AG09309 (cell line): ENCODE data around the gene PRKCH.

ENCODE experiments used
- DNase-seq: peaks from one replicate; pipeline ENCODE4 v3.0.0-alpha.2; 2010; ENCODE audit warnings: low read depth
- H3K4me3 ChIP-seq: 2 replicates; pipeline ENCODE4 v1.5.1; 2011; ENCODE audit warnings: mild to moderate bottlenecking, low read depth, low read length, moderate library complexity; ENCODE audit not compliant: control insufficient read depth
- CTCF ChIP-seq: IDR thresholded peaks from 2 replicates; pipeline ENCODE4 v1.5.1; 2011; ENCODE audit warnings: mild to moderate bottlenecking, low read depth, low read length, inconsistent platforms; ENCODE audit not compliant: insufficient read depth, control insufficient read depth; ENCODE audit errors: missing control alignments

PRKCH gene

GRCh38 chr14:61321385-61322010 lies at the start of gene PRKCH:
Gene PRKCH, plus strand, starts transcription at chr14:61321579. Its CDS starts 523 bp downstream, at chr14:61322102.
- no peak for TF ChIP-seq CTCF
- DNase-seq = no peak
- peak within 1 kb of the TSS; percentile 43 for H3K4me3 ChIP-seq

GRCh38 chr14:61277232-61277631 lies 44.1 kb upstream of the PRKCH start:
- no peak for DNase-seq
- H3K4me3 ChIP-seq = no peak overlapping the region
- no peak for TF ChIP-seq CTCF

DNA sequence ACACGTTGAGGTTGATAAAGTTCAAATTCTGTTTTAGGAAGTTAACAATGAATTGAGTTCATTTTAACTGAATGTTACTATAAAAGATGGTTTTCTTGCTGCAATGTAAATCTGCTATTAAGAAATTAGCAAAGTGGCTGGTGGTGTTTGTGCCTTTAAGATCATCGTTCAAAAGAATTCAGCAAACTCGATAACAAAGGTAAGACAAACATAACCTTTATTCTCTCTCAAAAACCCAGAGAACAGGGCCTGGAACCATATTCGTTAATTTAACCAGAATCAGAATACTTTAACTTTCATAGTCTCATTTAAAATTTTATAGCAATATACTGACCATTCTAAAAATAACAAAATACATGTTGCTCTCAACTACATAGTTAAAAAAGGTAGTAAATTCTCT lies 43.6 kb upstream of the PRKCH start:
- no peak for DNase-seq
- H3K4me3 ChIP-seq = no peak overlapping the region
- no peak for TF ChIP-seq CTCF

DNA sequence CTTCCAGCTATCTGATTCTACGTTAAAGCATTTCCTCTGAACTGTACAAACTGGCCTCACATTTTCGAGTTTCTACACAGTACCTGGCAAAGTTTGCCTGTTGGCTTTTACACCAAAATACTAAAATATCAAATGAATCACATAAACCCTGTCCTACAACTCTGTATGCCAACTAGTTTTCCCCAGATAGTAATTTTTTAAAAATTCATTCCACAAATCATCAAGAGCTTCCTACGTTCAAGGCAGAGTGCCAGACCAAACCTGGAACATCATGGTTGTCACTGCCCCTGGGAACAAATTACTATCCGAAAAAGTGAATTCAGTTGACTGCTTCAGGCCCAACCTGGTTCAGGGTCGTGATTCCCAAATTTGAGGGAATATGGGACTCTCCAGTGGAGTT lies 42.3 kb upstream of the PRKCH start:
- no peak for TF ChIP-seq CTCF

DNA sequence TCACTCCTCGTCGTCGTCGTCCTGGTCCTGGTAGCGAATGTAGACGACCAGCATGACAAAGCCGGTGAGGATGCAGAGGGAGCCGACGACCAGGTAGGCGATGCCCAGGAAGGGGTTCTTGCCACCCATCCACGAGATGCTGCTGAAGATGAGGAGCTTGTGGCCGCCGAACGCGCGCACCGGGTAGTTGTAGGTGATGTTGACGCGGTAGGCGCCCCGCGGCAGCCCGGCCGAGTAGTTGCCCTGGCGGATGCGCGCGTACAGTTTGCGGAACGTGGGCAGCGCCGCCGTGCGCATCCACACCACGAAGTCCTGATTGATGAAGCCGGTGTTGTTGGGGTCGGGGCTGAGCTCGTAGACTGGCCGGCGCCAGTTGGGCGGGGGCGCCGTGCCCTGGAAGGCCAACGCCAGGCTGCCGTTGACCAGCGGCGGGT lies 41.3 kb upstream of the PRKCH start:
- no peak for DNase-seq
- no peak for TF ChIP-seq CTCF
- peak overlapping the region; percentile 47 for H3K4me3 ChIP-seq

More for the DNA sequence above, 42.3 kb upstream of the PRKCH start:
- no peak overlapping the region for H3K4me3 ChIP-seq
- DNase-seq = no peak

GRCh38 chr14:61280526-61281185 lies 40.7 kb upstream of the PRKCH start:
- no peak for DNase-seq
- peak overlapping the region; percentile 47 for H3K4me3 ChIP-seq
- peak; percentile 15 for TF ChIP-seq CTCF
